ENCODE results near the gene MCF2L. TPM values are rescaled to one million over a fixed set of nuclear protein-coding genes. Genes with fewer than 3 reads are reported as not detected.

The MCF2L gene
- total and polyA plus RNA-seq, 12 donors, result 29.6 to 99.8 (median 45.3) TPM

DNA sequence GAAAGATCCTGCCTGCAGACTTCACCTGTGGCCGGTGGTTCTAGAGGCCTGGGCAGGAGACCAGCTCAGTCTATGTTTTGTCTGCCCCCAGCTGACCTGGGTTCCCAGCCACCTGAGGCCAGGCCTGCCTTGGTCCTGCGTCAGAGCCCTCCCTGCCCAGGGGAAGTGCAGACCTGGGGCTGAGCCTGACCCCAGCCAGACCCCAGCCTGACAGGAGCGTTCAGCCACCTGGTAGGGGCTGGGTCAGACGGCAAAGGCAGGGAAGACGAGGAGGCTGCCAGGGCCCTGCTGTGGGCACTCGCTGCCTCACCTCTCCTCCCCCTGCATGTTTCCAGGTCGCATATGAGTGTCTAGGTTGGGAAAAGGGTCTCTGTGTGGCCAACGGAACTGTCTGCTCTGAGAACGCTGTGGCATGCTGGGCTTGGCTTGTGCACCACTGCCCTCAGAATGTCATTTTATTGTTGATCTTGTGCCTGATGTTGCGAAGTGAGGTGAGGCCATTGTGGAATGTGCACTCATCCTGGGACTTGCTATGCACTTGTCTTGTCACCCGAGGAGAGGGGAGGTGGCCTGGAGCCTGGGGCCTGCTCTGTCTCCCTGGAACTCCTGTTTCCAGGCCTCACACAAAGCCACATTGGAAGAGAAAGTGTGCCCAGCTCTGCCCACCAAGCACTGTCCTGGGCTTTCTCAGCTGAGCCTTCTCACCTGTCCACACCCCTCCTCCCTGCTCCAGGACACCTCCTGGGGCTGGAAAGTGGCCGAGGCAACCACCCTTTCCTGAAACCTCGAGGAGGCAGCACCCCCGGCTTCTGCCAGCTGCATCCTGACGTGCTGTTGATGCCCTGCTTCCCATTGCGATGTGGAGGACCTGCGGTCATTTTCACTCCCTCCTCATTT, 15.2 kb upstream of the MCF2L start:
- Histone ChIP-seq H3K4me1 (peaks cover 0 to 14% (median 0%) of the 10 kb centered on the region in 9 donors), H3K36me3 (no peaks in the 10 kb centered on the region), H3K27me3 (peaks cover 0 to 4% (median 0%) of the 10 kb centered on the region in 7 donors), H3K9me3 (no peaks in the 10 kb centered on the region), H3K27ac (no peak overlapping the region), H3K4me3 (no peak overlapping the region)
- DNase-seq (no peak), ATAC-seq (no peak)
- 86 to 87% methylated on average over 17 of the region's 17 CpGs for WGBS, 2 donors
- TF ChIP-seq, protein P1, sequence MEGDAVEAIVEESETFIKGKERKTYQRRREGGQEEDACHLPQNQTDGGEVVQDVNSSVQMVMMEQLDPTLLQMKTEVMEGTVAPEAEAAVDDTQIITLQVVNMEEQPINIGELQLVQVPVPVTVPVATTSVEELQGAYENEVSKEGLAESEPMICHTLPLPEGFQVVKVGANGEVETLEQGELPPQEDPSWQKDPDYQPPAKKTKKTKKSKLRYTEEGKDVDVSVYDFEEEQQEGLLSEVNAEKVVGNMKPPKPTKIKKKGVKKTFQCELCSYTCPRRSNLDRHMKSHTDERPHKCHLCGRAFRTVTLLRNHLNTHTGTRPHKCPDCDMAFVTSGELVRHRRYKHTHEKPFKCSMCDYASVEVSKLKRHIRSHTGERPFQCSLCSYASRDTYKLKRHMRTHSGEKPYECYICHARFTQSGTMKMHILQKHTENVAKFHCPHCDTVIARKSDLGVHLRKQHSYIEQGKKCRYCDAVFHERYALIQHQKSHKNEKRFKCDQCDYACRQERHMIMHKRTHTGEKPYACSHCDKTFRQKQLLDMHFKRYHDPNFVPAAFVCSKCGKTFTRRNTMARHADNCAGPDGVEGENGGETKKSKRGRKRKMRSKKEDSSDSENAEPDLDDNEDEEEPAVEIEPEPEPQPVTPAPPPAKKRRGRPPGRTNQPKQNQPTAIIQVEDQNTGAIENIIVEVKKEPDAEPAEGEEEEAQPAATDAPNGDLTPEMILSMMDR (IDR thresholded peaks at IDR 0.05), result no peak
- intact Hi-C loops (cut with DNase I), result loop anchor here in 1 of 10 donors (10.0 kb wide), 1 partner anchor 51 kb away; no protein-coding TSS in a partner anchor

DNA sequence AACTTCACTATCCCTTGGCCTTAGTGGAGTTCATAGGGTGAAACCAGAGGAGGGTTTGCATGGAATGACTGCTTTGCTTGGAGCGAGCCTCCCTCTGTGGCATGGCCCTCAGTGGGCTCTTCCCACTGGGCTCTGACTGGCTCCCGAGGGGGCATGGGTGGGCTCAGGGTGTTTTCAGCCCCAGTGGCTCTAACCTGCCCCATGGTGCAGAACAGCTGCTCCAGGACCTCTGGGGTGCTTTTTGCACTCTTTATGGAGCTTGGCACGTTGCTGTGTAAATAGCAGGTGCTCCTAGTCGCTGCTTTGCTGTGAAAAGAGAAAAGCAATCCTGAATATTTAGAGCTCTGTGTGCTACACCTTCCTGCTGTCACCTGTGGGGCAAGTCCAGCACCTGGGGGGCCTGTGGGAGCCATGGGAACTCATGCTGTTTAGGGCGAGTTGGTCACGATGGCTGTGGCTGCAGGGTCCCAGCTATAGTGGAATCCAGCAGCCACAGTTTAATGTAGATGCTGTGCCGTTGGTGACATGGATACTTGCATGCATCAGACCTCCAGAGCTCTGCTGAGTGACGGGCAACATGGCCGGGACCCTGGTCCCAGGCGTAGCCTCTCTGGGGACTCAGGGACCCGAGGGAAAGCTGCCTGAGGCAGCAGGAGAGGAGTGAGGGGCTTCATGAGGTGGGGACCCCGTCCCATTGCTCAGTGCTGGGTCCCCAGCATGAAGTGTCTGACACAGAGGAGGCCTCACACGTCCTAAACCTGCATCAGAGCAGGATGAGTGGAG, 14.3 kb upstream of the MCF2L start:
- peaks cover 0 to 3% (median 0%) of the 10 kb centered on the region in 7 donors for H3K27me3 ChIP-seq
- TF ChIP-seq, protein P1 (IDR thresholded peaks at IDR 0.05), result no peak
- WGBS, 2 donors, result 88% methylated on average over 13 of the region's 13 CpGs
- no peak overlapping the region for H3K4me3 ChIP-seq
- H3K4me1 ChIP-seq, result peaks cover 2 to 18% (median 3%) of the 10 kb centered on the region in 9 donors
- no peaks in the 10 kb centered on the region for H3K36me3 ChIP-seq
- no peak for ATAC-seq
- H3K27ac ChIP-seq, result no peak overlapping the region
- no peaks in the 10 kb centered on the region for H3K9me3 ChIP-seq
- no peak for DNase-seq
- intact Hi-C loops (cut with DNase I), result loop anchor here in 1 of 10 donors (10.0 kb wide), 1 partner anchor 50 kb away; no protein-coding TSS in a partner anchor

DNA sequence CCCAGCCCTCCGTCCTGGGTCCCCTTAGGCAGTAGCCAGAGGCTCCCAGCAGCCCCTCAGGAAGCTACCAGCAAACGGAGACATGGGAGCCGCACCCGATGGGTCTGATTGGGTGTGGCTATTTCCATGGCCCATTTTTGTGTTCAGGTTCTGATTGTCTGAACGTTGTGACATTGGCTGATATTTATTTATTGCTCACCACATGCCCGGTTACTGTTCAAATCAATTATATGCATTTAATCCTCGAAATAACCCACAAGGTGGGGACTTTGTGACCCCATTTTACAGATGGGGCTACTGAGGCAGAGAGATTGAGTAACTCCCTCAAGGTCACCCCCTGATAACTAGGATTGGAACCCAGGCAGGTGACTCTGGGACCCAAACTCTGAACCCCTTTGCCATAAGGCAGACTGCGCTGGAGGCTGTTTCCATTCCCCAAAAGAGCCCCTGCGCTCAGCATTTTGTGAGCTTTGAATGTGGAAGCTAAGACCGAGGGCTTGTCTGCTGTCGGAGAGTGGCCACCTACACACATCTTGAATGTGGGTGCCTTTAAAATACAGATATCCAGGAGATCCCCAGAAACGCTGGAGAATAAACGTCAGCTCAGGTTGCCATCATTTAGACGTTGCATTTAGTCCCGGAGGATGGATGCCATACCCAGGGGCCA, 13.6 kb upstream of the MCF2L start:
- TF ChIP-seq, protein P1 (IDR thresholded peaks at IDR 0.05), result no peak
- H3K4me1 ChIP-seq, result peaks cover 4 to 26% (median 9%) of the 10 kb centered on the region in 9 donors
- H3K27me3 ChIP-seq, result peaks cover 0 to 3% (median 0%) of the 10 kb centered on the region in 7 donors
- H3K36me3 ChIP-seq, result no peaks in the 10 kb centered on the region
- no peak overlapping the region for H3K4me3 ChIP-seq
- intact Hi-C loops (cut with DNase I), result loop anchor here in 1 of 10 donors (10.0 kb wide), 1 partner anchor 49 kb away; no protein-coding TSS in a partner anchor
- DNase-seq (no peak), ATAC-seq (no peak)
- no peaks in the 10 kb centered on the region for H3K9me3 ChIP-seq
- 88 to 90% methylated on average over 15 of the region's 15 CpGs for WGBS, 2 donors
- no peak overlapping the region for H3K27ac ChIP-seq

DNA sequence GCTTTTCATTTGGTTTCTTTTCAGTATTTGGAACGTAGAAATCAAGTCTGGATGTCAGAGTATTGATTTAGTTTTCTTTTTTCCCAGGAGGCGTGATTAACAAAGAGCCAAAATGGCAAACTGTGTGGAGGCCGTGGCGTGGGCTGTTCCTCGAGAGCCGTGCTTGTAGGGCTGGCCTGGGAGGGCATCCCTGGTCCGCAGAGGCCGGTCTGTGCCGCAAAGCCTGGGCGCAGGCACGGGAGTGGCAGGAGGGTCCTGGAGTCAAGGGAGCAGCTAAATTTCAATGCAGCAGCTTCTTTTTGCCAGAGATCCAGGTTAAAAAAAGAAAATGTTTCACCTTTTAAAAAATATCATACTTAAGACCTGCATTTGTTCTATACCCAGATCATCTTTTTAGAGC, 13.1 kb upstream of the MCF2L start:
- peaks cover 4 to 31% (median 12%) of the 10 kb centered on the region in 9 donors for H3K4me1 ChIP-seq
- no peak overlapping the region for H3K4me3 ChIP-seq
- no peak overlapping the region for H3K27ac ChIP-seq
- TF ChIP-seq, protein P1 (IDR thresholded peaks at IDR 0.05), result no peak
- intact Hi-C loops (cut with DNase I), result loop anchor here in 1 of 10 donors (10.0 kb wide), 1 partner anchor 49 kb away; no protein-coding TSS in a partner anchor
- no peak for ATAC-seq
- peaks cover 0 to 3% (median 0%) of the 10 kb centered on the region in 7 donors for H3K27me3 ChIP-seq
- no peaks in the 10 kb centered on the region for H3K36me3 ChIP-seq
- H3K9me3 ChIP-seq, result no peaks in the 10 kb centered on the region
- 94% methylated on average over 11 of the region's 11 CpGs for WGBS, 2 donors
- no peak for DNase-seq
